Thyroid gland (tissue), 4 donors: ENCODE data around the gene PARP1. TPM values are rescaled to one million over a fixed set of nuclear protein-coding genes. Genes with fewer than 3 reads are reported as not detected.

Experiments used
- DNase-seq, 2 donors: peaks; one replicate each; pipeline ENCODE4 v3.0.0-alpha.2; 2019
- H3K27ac ChIP-seq, 3 donors: fragments of 200-600 bp; sonication (generic); 1 replicate in 2 of 3; 2 replicates in 1 of 3; pipeline ENCODE4 v1.5.1; 2016 to 2019; ENCODE audit warnings: mild to moderate bottlenecking in 1 of 3, moderate library complexity in 1 of 3
- H3K27me3 ChIP-seq: fragments of 200-600 bp; sonication (generic); one replicate; pipeline ENCODE4 v1.5.1; 2019
- H3K36me3 ChIP-seq, 2 donors: fragments of 200-600 bp; sonication (generic); one replicate each; pipeline ENCODE4 v1.5.1; 2016 to 2019
- H3K4me1 ChIP-seq, 2 donors: fragments of 200-600 bp; sonication (generic); one replicate each; pipeline ENCODE4 v1.5.1; 2017 to 2019
- H3K4me3 ChIP-seq, 3 donors: fragments of 200-600 bp; sonication (generic); replicated peaks in 1 of 3; 1 replicate in 2 of 3; 2 replicates in 1 of 3; pipeline ENCODE4 v1.5.1; 2016; ENCODE audit warnings: mild to moderate bottlenecking in 1 of 3
- H3K9me3 ChIP-seq: fragments of 200-600 bp; sonication (generic); one replicate; pipeline ENCODE4 v1.5.1; 2017
- POLR2A ChIP-seq, 2 donors: fragments of 450-650 bp; IDR thresholded peaks; one replicate each; pipeline ENCODE4 v1.6.1; 2017; ENCODE audit warnings: antibody characterized with exemption in 2 of 2, mild to moderate bottlenecking in 2 of 2, moderate library complexity in 1 of 2
- WGBS, 2 donors: methylation state at CpG; one replicate each; pipeline ENCODE4 v1.1.5; 2017; 5-methylcytosine and 5-hydroxymethylcytosine counted together
- intact Hi-C: fragments of 100-400 bp; cut with DNase I; formaldehyde crosslinking; loops from one replicate; pipeline ENCODE4 v1.15.1; 2023
- total RNA-seq, 4 donors: library from RNA; depleted of rRNA; stranded (reverse); fragments of >200 nt; gene quantifications; one replicate each; pipeline ENCODE4 v1.2.3, GENCODE V29; 2016
- TF ChIP-seq, protein P1 (sequence below), 6 experiments: fragments of 200-600 bp in 3 of 6; fragments of 450-650 bp in 3 of 6; sonication (generic) in 3 of 6; IDR thresholded peaks; one replicate each; pipeline ENCODE4 v1.5.1; 2016 to 2019; ENCODE audit warnings: antibody characterized with exemption in 6 of 6, mild to moderate bottlenecking in 2 of 6, inconsistent platforms in 1 of 6, moderate library complexity in 1 of 6

PARP1 gene
- total RNA-seq, 4 donors from 2014 or later, result 47.8 to 103 (median 90.5) TPM

DNA sequence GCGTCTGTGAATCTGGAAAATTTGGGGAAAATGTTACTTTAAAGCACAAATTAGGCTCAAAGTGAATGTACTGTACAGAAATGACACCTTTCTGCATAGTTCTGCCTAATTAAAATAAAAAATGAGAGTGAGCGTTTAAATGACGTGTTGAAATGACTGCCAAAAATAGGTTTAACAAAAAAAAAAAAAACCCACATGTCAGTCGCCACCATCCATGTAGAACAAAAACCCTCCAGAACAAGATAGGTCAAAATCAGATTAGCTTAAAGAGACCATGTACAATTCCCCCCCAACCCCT is 745 bp downstream of the PARP1 start:
- TF ChIP-seq, protein P1, sequence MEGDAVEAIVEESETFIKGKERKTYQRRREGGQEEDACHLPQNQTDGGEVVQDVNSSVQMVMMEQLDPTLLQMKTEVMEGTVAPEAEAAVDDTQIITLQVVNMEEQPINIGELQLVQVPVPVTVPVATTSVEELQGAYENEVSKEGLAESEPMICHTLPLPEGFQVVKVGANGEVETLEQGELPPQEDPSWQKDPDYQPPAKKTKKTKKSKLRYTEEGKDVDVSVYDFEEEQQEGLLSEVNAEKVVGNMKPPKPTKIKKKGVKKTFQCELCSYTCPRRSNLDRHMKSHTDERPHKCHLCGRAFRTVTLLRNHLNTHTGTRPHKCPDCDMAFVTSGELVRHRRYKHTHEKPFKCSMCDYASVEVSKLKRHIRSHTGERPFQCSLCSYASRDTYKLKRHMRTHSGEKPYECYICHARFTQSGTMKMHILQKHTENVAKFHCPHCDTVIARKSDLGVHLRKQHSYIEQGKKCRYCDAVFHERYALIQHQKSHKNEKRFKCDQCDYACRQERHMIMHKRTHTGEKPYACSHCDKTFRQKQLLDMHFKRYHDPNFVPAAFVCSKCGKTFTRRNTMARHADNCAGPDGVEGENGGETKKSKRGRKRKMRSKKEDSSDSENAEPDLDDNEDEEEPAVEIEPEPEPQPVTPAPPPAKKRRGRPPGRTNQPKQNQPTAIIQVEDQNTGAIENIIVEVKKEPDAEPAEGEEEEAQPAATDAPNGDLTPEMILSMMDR (IDR thresholded peaks at IDR 0.05), result no peak
- TF ChIP-seq POLR2A (IDR thresholded peaks at IDR 0.05), result no peak
- DNase-seq, result no peak
- H3K27me3 ChIP-seq, result no peaks in the 10 kb centered on the region
- intact Hi-C loops, result no loop called here
- H3K4me3 ChIP-seq, result peak overlapping the region; percentile 46 to 67 (median 62)
- H3K9me3 ChIP-seq, result no peaks in the 10 kb centered on the region
- WGBS, 2 donors, result 0 to 3% methylated on average over 4 of the region's 4 CpGs
- peak overlapping the region in 2 of 3 donors; percentile 53 to 77 for H3K27ac ChIP-seq
- peaks cover 0 to 3% of the 10 kb centered on the region in 2 donors for H3K36me3 ChIP-seq
- H3K4me1 ChIP-seq, result peaks cover 27 to 37% of the 10 kb centered on the region in 2 donors

DNA sequence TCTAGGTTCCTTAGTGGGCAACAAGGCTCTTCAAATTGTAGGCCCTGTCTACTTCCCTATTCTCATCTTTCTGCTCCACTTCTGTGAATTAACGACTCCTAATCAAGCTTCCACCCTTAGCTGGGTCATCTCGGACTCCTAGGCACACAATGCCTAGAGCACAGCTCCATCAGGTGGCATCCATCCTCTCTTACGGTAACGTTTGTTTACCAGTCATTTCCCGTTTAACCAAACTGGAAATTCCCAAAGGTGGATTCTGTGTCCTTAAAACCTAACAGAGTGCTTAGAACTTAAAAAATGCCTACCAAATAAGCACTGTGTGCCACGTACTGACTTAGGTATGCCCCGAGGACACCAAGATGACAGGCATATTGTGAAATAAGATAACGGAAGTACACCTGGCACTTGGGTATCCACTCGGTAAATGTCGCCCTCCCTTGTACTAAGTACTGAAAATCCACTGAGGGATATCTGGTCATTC is 1.5 kb downstream of the PARP1 start:
- TF ChIP-seq POLR2A (IDR thresholded peaks at IDR 0.05), result no peak
- TF ChIP-seq, protein P1 (IDR thresholded peaks at IDR 0.05), result no peak
- H3K27me3 ChIP-seq, result no peaks in the 10 kb centered on the region
- peaks cover 27 to 37% of the 10 kb centered on the region in 2 donors for H3K4me1 ChIP-seq
- intact Hi-C loops, result no loop called here
- H3K9me3 ChIP-seq, result no peaks in the 10 kb centered on the region
- H3K36me3 ChIP-seq, result peaks cover 6 to 10% of the 10 kb centered on the region in 2 donors
- DNase-seq, result no peak
- H3K4me3 ChIP-seq, result peak overlapping the region in 1 of 3 donors; percentile 67
- 25 to 36% methylated on average over 10 of the region's 10 CpGs for WGBS, 2 donors
- no peak overlapping the region for H3K27ac ChIP-seq

DNA sequence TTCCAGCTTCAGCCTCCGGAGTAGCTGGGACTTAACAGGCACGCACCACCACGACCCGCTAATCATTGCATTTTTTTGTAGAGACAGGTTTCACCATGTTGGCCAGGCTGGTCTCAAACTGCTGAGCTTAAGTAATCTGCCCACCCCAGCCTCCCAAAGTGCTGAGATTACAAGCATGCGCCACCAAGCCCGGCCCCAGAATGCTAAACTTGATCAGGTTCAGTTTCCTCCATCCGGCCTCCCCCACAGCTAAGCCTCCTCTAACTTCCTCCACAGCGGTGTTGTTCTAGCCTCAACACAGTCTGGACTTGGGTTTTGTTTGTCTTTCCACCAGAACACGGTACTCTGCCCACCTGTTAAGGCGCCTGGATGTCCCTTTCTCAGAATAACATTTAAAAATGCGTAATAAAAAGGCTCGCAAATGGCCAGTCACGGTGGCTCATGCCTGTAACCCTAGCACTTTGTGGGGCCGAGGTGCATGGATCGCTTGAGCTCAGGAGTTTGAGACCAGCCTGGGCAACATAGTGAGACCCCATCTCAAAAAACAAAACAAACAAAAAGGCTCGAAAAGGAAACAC is 2.4 kb downstream of the PARP1 start:
- peaks cover 15 to 18% of the 10 kb centered on the region in 2 donors for H3K36me3 ChIP-seq
- H3K27me3 ChIP-seq, result no peaks in the 10 kb centered on the region
- H3K9me3 ChIP-seq, result no peaks in the 10 kb centered on the region
- intact Hi-C loops, result no loop called here
- DNase-seq, result no peak
- 78 to 79% methylated on average over 16 of the region's 16 CpGs for WGBS, 2 donors
- H3K4me1 ChIP-seq, result peaks cover 27 to 37% of the 10 kb centered on the region in 2 donors
- TF ChIP-seq POLR2A (IDR thresholded peaks at IDR 0.05), result no peak
- TF ChIP-seq, protein P1 (IDR thresholded peaks at IDR 0.05), result no peak
- H3K4me3 ChIP-seq, result no peak overlapping the region
- H3K27ac ChIP-seq, result no peak overlapping the region

DNA sequence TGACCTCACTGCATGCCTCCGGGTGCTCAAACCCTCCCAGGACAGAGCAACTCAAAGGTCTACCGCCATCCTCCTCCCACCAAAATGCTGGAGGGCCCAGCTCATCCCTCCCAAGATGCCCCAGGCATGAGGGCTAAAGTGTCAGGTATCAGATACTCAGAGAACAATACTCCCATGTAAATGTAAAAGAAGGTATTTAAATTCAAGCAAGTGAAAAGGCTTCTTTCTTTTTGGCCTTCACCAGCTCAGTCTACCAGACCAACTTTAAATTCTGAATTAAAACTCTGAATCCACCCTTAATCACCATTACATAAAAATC is 3.0 kb downstream of the PARP1 start:
- peaks cover 27 to 37% of the 10 kb centered on the region in 2 donors for H3K4me1 ChIP-seq
- intact Hi-C loops, result no loop called here
- H3K9me3 ChIP-seq, result no peaks in the 10 kb centered on the region
- 52 to 96% methylated on average over 2 of the region's 2 CpGs for WGBS, 2 donors
- no peaks in the 10 kb centered on the region for H3K27me3 ChIP-seq
- DNase-seq, result no peak
- H3K36me3 ChIP-seq, result peaks cover 15 to 21% of the 10 kb centered on the region in 2 donors
- H3K4me3 ChIP-seq, result no peak overlapping the region
- no peak overlapping the region for H3K27ac ChIP-seq
- TF ChIP-seq POLR2A (IDR thresholded peaks at IDR 0.05), result no peak
- TF ChIP-seq, protein P1 (IDR thresholded peaks at IDR 0.05), result no peak

DNA sequence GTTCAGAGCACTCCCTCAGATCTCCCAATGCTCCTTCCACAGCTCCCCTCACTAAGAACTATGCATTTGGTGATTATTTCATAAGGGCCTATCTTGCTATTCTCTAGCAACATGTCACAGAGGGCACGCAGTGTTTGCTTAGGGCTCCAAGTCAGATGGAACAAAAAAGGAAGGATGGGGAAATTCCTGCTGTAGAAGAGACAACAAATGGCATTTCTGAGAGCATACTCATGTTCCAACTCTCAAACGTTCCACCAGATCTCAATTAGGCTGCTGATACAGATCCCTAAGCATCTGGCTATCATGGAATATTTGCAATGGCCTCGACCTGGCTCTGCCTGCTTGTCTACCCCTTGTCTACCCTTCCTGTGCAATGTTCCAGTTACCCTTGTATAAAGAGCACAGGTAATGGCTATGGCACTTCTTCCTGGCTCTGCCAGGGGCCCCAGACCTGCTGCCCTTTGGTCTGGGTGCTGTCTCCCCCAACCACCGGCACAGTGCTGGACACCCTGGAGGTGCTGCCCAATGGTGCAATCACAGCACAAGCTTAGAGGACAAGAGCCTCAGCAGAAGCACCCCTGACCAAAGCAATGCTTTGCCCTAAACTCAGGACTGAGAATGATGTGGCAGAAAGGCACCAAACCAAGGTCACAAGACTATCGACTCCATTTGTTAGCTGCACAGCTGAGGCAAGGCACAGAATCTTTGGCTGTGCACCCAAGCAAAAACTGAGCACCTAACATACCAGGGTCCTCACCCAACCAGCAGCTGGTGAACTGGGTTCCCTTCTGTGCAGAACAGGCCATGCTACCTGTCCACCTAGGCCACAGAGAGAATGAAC is 3.6 kb downstream of the PARP1 start:
- H3K27me3 ChIP-seq, result no peaks in the 10 kb centered on the region
- H3K36me3 ChIP-seq, result peaks cover 19 to 21% of the 10 kb centered on the region in 2 donors
- DNase-seq, result no peak
- no peak overlapping the region for H3K4me3 ChIP-seq
- intact Hi-C loops, result no loop called here
- H3K4me1 ChIP-seq, result peaks cover 27 to 37% of the 10 kb centered on the region in 2 donors
- H3K9me3 ChIP-seq, result no peaks in the 10 kb centered on the region
- 57 to 62% methylated on average over 5 of the region's 5 CpGs for WGBS, 2 donors
- TF ChIP-seq, protein P1 (IDR thresholded peaks at IDR 0.05), result no peak
- TF ChIP-seq POLR2A (IDR thresholded peaks at IDR 0.05), result no peak
- H3K27ac ChIP-seq, result no peak overlapping the region
